A549 treated with CORT108297 at 1 μM for 4 hours (cell line): ENCODE measurements around the gene EPHB1. TPM values are rescaled to one million over a fixed set of nuclear protein-coding genes. Genes with fewer than 3 reads are reported as not detected.

Experiments
- total RNA-seq: library from RNA; stranded (reverse); fragments of 200-300 nt; extraction: Qiagen RNA extraction; gene quantifications from 5 replicates; pipeline ENCODE4 v1.2.3, GENCODE V29; 2022

Gene EPHB1
- total RNA-seq = 0.02 to 0.09 TPM (median 0.06 TPM) in 4 of 5 replicates, not detected in the other

GRCh38 chr3:134794950-134795745, at the start of gene EPHB1:
Gene EPHB1 (plus strand): TSS chr3:134795260.

Other genes starting within 250 kb of the EPHB1 start
- gene KY, start 144.2 kb upstream of the EPHB1 start, total RNA-seq = 0.07 to 0.21 TPM (median 0.09 TPM) in 5 replicates